Uterus (tissue), 4 donors: Measurements from ENCODE around the gene KRTAP2-2. TPM values are rescaled to one million over a fixed set of nuclear protein-coding genes. Genes with fewer than 3 reads are reported as not detected.

ENCODE experiments used
- DNase-seq, 2 donors: peaks; one replicate each; pipeline ENCODE4 v3.0.0-alpha.2; 2019 to 2020
- H3K27ac ChIP-seq, 2 donors: fragments of 200-600 bp; sonication (generic); 1 replicate in 1 of 2; 2 replicates in 1 of 2; pipeline ENCODE4 v1.5.1; 2016 to 2018
- H3K27me3 ChIP-seq, 2 donors: fragments of 200-600 bp; sonication (generic); one replicate each; pipeline ENCODE4 v1.5.1; 2018 to 2019; ENCODE audit warnings: control low read depth in 1 of 2
- H3K36me3 ChIP-seq, 2 donors: fragments of 200-600 bp; sonication (generic); one replicate each; pipeline ENCODE4 v1.5.1; 2019; ENCODE audit warnings: control low read depth in 1 of 2
- H3K4me1 ChIP-seq, 2 donors: fragments of 200-600 bp; sonication (generic); one replicate each; pipeline ENCODE4 v1.5.1; 2018 to 2019; ENCODE audit warnings: control low read depth in 1 of 2
- H3K4me3 ChIP-seq, 2 donors: fragments of 200-600 bp; sonication (generic); 1 replicate in 1 of 2; 2 replicates in 1 of 2; pipeline ENCODE4 v1.5.1; 2018 to 2019; ENCODE audit warnings: mild to moderate bottlenecking in 1 of 2
- H3K9me3 ChIP-seq, 2 donors: fragments of 200-600 bp; sonication (generic); one replicate each; pipeline ENCODE4 v1.5.1; 2019; ENCODE audit warnings: control low read depth in 1 of 2
- CTCF ChIP-seq, 4 experiments: fragments of 200-600 bp in 2 of 4; fragments of 450-650 bp in 2 of 4; sonication (generic) in 2 of 4; IDR thresholded peaks; one replicate each; pipeline ENCODE4 v1.5.1; 2016 to 2019; ENCODE audit warnings: antibody characterized with exemption in 4 of 4, mild to moderate bottlenecking in 2 of 4, moderate library complexity in 1 of 4
- POLR2A ChIP-seq, 2 donors: fragments of 450-650 bp; IDR thresholded peaks; one replicate each; pipeline ENCODE4 v1.6.1; 2016; ENCODE audit warnings: antibody characterized with exemption in 2 of 2, mild to moderate bottlenecking in 1 of 2, moderate library complexity in 1 of 2
- intact Hi-C: fragments of 100-400 bp; cut with DNase I; formaldehyde crosslinking; loops from one replicate; pipeline ENCODE4 v1.15.1; 2023; ENCODE audit warnings: low total_unique reads
- total RNA-seq, 4 donors: library from RNA; depleted of rRNA in 3 of 4; stranded (reverse); fragments of >200 nt in 3 of 4; gene quantifications; one replicate each; pipeline versions ENCODE4 v1.1.0 to v1.2.4, GENCODE V29; 2014 to 2023
- donor health status: DM: yes; HTN: yes; CAD: no.

KRTAP2-2 gene
- total RNA-seq, 4 donors from 2014 or later: not detected

- intact Hi-C loops: no loop called here
- H3K4me3 ChIP-seq: no peak overlapping the region
- no peaks in the 10 kb centered on the region for H3K36me3 ChIP-seq
- no peak for DNase-seq
- no peaks in the 10 kb centered on the region for H3K27me3 ChIP-seq
- no peak overlapping the region for H3K27ac ChIP-seq
- H3K9me3 ChIP-seq: no peaks in the 10 kb centered on the region
- TF ChIP-seq CTCF (IDR thresholded peaks at IDR 0.05): no peak
- no peak for TF ChIP-seq POLR2A (IDR thresholded peaks at IDR 0.05)
- H3K4me1 ChIP-seq: no peaks in the 10 kb centered on the region
Measured at GRCh38 chr17:41018541-41018940, 36.5 kb downstream of the KRTAP2-2 start.

- Histone ChIP-seq H3K27ac (no peak overlapping the region), H3K4me1 (no peaks in the 10 kb centered on the region), H3K27me3 (no peaks in the 10 kb centered on the region), H3K36me3 (no peaks in the 10 kb centered on the region), H3K9me3 (no peaks in the 10 kb centered on the region), H3K4me3 (no peak overlapping the region)
- intact Hi-C loops: no loop called here
- no peak for DNase-seq
- TF ChIP-seq CTCF (IDR thresholded peaks at IDR 0.05): no peak
- TF ChIP-seq POLR2A (IDR thresholded peaks at IDR 0.05): no peak
Measured at GRCh38 chr17:41016578-41017215, 38.3 kb downstream of the KRTAP2-2 start.

GRCh38 chr17:41015454-41015853, 39.6 kb downstream of the KRTAP2-2 start:
- DNase-seq: no peak
- intact Hi-C loops: no loop called here
- no peaks in the 10 kb centered on the region for H3K4me1 ChIP-seq
- no peaks in the 10 kb centered on the region for H3K9me3 ChIP-seq
- TF ChIP-seq CTCF (IDR thresholded peaks at IDR 0.05): no peak
- no peak for TF ChIP-seq POLR2A (IDR thresholded peaks at IDR 0.05)
- no peaks in the 10 kb centered on the region for H3K36me3 ChIP-seq
- no peak overlapping the region for H3K4me3 ChIP-seq
- no peaks in the 10 kb centered on the region for H3K27me3 ChIP-seq
- H3K27ac ChIP-seq: no peak overlapping the region

- TF ChIP-seq POLR2A (IDR thresholded peaks at IDR 0.05) (no peak), CTCF (IDR thresholded peaks at IDR 0.05) (no peak)
- intact Hi-C loops: no loop called here
- no peaks in the 10 kb centered on the region for H3K4me1 ChIP-seq
- H3K27me3 ChIP-seq: no peaks in the 10 kb centered on the region
- no peak for DNase-seq
- H3K27ac ChIP-seq: no peak overlapping the region
- H3K36me3 ChIP-seq: no peaks in the 10 kb centered on the region
- H3K9me3 ChIP-seq: no peaks in the 10 kb centered on the region
- H3K4me3 ChIP-seq: no peak overlapping the region
Measured at GRCh38 chr17:41013606-41014005, 41.4 kb downstream of the KRTAP2-2 start.

- no peaks in the 10 kb centered on the region for H3K36me3 ChIP-seq
- intact Hi-C loops: no loop called here
- H3K4me1 ChIP-seq: no peaks in the 10 kb centered on the region
- H3K4me3 ChIP-seq: no peak overlapping the region
- DNase-seq: no peak
- TF ChIP-seq POLR2A (IDR thresholded peaks at IDR 0.05) (no peak), CTCF (IDR thresholded peaks at IDR 0.05) (no peak)
- H3K27me3 ChIP-seq: no peaks in the 10 kb centered on the region
- H3K9me3 ChIP-seq: no peaks in the 10 kb centered on the region
- H3K27ac ChIP-seq: no peak overlapping the region
Measured at GRCh38 chr17:41013181-41013580, 41.8 kb downstream of the KRTAP2-2 start.
